GM18873 (cell line): ENCODE measurements around the gene GOLGA8R.
"Not testable (repeated sequence)": the region's sequence is repeated elsewhere in the genome, so short reads cannot be mapped to it uniquely, and the experiment has no call there.

ENCODE experiments used
- ATAC-seq: cut with Tn5 transposase; IDR thresholded peaks from one replicate; pipeline ENCODE4 v1.9.1; 2021; ENCODE audit warnings: mild to moderate bottlenecking, moderate library complexity, moderate number of reproducible peaks; ENCODE audit not compliant: unreplicated experiment, low FRiP score

Gene GOLGA8R, protein sequence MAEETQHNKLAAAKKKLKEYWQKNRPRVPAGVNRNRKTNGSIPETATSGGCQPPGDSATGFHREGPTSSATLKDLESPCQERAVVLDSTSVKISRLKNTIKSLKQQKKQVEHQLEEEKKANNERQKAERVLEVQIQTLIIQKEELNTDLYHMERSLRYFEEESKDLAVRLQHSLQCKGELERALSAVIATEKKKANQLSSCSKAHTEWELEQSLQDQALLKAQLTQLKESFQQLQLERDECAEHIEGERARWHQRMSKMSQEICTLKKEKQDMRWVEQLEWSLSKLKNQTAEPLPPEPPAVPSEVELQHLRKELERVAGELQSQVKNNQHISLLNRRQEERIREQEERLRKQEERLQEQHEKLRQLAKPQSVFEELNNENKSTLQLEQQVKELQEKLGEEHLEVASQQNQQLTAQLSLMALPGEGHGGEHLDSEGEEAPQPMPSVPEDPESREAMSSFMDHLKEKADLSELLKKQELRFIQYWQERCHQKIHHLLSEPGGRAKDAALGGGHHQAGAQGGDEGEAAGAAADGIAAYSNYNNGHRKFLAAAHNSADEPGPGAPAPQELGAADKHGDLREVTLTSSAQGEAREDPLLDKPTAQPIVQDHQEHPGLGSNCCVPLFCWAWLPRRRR

GRCh38 chr15:30414160-30414559 lies at the start of gene GOLGA8R:
Gene GOLGA8R, minus strand, starts transcription at chr15:30414260. Its CDS starts 98 bp downstream, at chr15:30414162.
- ATAC-seq: not testable (repeated sequence)

GRCh38 chr15:30463849-30464248 lies 49.8 kb upstream of the GOLGA8R start:
- not testable (repeated sequence) for ATAC-seq

DNA sequence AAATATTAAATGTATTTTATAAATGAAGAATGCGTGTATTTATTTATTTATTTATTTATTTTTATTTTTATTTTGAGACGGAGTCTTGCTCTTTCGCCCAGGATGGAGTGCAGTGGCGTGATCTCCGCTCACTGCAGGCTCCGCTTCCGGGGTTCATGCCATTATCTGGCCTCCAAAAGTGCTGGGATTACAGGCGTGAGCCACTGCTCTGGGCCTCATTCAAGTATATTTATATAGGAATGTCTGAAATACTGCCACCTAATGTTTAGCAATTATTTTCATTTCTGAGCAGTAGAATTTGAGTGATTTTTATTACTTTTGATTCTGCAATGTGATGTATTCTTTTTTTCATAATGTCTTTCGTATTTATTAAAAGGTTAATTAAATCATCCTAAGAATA lies 48.1 kb upstream of the GOLGA8R start:
- ATAC-seq: not testable (repeated sequence)

GRCh38 chr15:30452702-30453101 lies 38.6 kb upstream of the GOLGA8R start:
- ATAC-seq: not testable (repeated sequence)

GRCh38 chr15:30438348-30438747 lies 24.3 kb upstream of the GOLGA8R start:
- ATAC-seq: not testable (repeated sequence)

DNA sequence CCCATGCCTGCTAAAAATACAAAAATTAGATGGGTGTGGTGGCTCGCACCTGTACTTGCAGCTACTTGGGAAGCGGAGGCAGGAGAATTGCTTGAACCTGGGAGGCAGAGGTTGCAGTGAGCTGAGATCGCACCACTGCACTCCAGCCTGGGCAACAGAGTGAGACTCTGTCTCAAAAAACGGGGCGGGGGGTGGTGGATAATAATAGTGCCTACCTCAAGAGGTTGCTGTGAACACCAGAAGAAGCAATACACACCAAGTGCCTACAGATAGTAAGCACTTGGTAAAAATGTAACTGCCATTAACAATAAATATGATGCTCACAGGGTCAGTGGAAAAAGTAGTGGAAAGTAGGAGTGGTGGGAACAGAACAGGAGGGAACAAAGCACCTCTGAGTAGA lies 21.8 kb upstream of the GOLGA8R start:
- not testable (repeated sequence) for ATAC-seq

- ATAC-seq: not testable (repeated sequence)
These were observed 6.7 kb upstream of the GOLGA8R start for GRCh38 chr15:30420723-30421122.

GRCh38 chr15:30407636-30408035 lies 6.4 kb downstream of the GOLGA8R start:
- not testable (repeated sequence) for ATAC-seq

DNA sequence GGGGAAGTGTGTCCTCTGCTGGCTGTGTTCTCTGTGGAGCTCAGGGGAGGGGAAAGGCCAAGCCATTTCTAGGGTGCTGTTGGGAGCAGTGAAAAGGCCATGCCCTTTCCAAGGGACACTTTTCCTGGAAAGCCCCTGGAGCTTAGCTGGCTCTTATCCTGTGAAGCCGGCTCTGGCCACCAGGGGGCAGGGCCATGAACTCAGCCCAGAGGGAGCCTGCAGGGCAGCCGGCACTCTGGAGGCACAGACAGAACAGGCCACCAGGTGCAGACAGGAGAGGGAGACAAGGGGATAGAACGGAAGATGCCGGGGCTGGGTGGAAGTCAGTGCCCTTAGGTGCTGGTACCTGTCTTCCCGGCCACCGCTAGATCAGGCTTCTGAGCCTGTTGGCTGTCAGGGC lies 15.1 kb downstream of the GOLGA8R start:
- not testable (repeated sequence) for ATAC-seq

DNA sequence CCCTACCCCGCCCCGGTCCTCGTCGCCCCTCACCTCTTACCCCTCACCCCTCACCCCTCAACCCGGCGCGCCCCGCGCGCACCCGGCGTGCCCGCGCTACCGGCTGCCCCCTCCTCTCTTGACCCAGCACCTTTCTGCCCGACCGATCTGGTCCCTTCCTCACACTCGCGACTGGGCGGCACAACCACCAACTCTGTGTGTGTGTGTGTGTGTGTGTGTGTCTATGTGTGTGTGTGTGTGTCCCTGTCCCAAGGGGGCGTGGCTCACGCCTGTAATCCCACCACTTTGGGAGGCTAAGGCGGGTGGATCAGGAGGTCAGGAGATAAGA lies 20.4 kb downstream of the GOLGA8R start:
- ATAC-seq: not testable (repeated sequence)

GRCh38 chr15:30392766-30393663 lies 21.0 kb downstream of the GOLGA8R start, which contains the start of gene CHRFAM7A:
Gene CHRFAM7A, minus strand, starts transcription at chr15:30393540. Its CDS starts 10,189 bp downstream, at chr15:30383351.
- ATAC-seq: not testable (repeated sequence)

DNA sequence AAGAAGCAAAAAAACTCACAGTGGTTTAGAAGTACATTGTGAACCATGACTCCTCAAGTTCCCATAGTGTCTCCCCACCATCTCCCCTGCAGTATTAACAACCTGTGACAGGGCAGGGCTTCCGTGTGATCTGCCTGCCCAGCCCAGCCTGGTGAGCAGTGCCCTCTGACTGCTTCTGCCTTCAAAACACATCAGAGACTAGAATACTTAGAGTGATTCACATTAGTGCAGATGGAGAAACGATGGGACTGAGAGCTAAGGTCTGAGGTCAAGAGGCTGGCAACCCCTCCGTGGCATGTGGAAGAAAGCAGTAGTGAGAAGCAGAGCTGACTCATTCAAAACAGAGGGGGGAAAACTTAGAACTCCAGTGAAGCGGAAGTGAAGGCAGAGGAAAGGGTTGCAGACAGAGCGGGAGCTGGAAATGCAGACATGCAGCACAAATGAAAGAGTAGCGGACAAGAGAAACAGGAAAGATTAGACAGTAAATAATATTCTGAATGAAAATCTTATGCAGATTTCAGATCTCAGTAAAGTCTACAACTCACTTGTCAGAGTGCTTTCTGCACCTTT lies 27.7 kb downstream of the GOLGA8R start:
- not testable (repeated sequence) for ATAC-seq

DNA sequence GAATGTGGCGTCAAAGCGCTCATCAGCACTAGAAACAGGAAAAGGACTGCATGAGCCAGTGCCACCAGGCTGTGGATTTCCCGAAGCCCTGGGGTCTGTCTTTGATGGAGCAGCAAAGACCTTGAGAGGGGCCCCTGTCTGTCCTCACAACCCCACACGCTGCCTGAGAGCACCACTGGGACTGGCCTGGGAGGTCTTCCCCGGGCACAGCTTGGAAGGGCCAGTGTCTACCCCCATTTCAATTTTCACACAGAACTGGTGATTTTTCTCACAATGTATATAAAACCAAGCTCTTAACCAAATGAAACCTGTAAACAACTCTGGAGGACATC lies 37.0 kb downstream of the GOLGA8R start:
- ATAC-seq: not testable (repeated sequence)

DNA sequence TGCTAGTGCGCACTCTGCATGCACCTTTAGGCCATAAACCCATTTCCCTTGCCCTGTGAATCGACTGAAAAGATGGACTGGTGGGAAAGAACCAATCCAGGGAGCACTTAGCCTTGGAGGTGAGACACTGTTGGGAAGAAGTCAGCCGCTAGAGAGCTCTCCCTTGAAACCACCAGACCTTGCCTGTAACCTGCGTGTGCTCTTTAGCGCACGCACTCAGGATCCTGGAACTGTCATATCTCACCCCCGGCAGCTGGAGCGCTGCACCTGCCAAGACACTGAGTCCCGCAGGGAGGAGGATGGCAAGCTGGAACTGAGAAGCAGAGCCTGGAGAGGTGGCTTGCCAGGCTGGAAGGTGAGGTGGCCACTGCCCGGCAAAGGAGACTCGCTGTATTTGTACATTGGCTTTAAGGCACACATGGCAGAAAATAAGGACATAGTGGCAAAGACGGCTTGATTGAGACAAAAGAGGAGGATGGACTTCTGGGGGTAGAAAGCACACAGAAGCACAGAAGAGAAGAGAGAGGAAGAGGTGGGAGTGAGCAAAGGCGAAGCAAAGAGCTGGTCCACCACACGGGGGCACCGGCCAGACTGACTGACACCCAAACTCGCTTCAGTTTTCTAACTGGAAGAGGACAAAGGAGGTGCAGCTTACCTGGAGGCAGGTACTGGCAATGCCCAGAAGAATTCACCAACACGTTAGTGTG lies 37.5 kb downstream of the GOLGA8R start:
- not testable (repeated sequence) for ATAC-seq

GRCh38 chr15:30375872-30376271 lies 38.2 kb downstream of the GOLGA8R start:
- not testable (repeated sequence) for ATAC-seq

DNA sequence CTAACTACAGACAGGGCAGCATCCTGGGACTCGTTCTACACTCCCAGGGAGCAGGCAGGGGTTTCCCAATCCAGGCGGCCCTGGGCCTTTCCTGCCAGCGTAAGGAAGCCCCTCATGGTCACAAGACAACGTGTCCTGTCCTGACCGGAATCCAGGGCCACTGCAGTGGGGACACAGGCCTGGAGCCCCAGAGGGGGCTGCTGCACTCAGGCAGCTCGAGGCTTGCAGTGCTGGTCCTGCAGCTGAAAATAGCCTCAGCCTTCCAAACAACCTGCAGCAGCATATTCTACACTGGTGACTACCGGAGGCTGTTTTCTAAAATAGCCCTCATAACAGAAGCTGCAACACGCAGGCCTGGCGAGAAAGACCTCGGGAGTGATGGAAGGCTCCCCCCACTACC lies 39.2 kb downstream of the GOLGA8R start:
- not testable (repeated sequence) for ATAC-seq

GRCh38 chr15:30368271-30368670 lies 45.8 kb downstream of the GOLGA8R start:
- not testable (repeated sequence) for ATAC-seq

DNA sequence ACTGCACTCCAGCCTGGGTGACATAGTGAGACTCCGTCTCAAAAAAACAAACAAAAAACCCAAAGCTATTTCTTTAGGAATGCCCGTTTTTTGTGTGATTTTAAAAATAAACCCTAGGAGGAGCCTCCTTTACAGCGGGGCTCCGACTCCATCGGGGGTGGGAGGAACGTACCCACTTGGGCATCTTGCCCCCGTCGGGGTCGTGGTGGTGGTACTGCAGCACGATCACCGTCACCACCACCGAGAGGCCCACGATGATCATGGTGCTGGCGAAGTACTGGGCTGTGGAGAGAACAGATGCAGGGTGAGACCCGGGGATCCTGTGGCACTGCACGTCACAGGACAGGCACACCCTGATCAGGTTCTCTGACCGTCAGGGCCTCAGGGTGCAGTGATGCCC lies 46.8 kb downstream of the GOLGA8R start:
- not testable (repeated sequence) for ATAC-seq

- not testable (repeated sequence) for ATAC-seq
These were observed 52.7 kb downstream of the GOLGA8R start for GRCh38 chr15:30361404-30361803.

GRCh38 chr15:30360990-30361389 lies 53.1 kb downstream of the GOLGA8R start:
- ATAC-seq: not testable (repeated sequence)
